Smooth muscle cell (in vitro differentiated cells): ENCODE data around the gene PLGRKT. TPM values are rescaled to one million over a fixed set of nuclear protein-coding genes. Genes with fewer than 3 reads are reported as not detected.

ENCODE experiments used
- DNase-seq: peaks from one replicate; lab custom pipeline; 2025; ENCODE audit not compliant: unreplicated experiment; lab: John Stamatoyannopoulos, UW
- H2AFZ ChIP-seq: fragments of 200-600 bp; sonication (generic); 2 replicates; pipeline ENCODE4 v1.6.0; 2016; ENCODE audit warnings: antibody characterized with exemption, low read depth, mild to moderate bottlenecking
- H3F3A ChIP-seq: fragments of 200-600 bp; sonication (generic); 2 replicates; pipeline ENCODE4 v1.6.0; 2017; ENCODE audit warnings: antibody characterized with exemption, low read depth
- H3K27ac ChIP-seq: fragments of 200-600 bp; sonication (generic); 2 replicates; pipeline ENCODE4 v1.5.1; 2016; ENCODE audit warnings: low read depth, mild to moderate bottlenecking
- H3K27me3 ChIP-seq: fragments of 200-600 bp; sonication (generic); 2 replicates; pipeline ENCODE4 v1.6.1; 2016; ENCODE audit warnings: low read depth, mild to moderate bottlenecking
- H3K36me3 ChIP-seq: fragments of 200-600 bp; sonication (generic); 2 replicates; pipeline ENCODE4 v1.5.1; 2016; ENCODE audit warnings: low read depth
- H3K4me1 ChIP-seq: fragments of 200-600 bp; sonication (generic); 2 replicates; pipeline ENCODE4 v1.5.1; 2016; ENCODE audit warnings: low read depth
- H3K4me2 ChIP-seq: fragments of 200-600 bp; sonication (generic); 2 replicates; pipeline ENCODE4 v1.6.0; 2016; ENCODE audit warnings: mild to moderate bottlenecking
- H3K4me3 ChIP-seq: fragments of 200-600 bp; sonication (generic); 2 replicates; pipeline ENCODE4 v1.5.1; 2016; ENCODE audit warnings: mild to moderate bottlenecking
- H3K79me2 ChIP-seq: fragments of 200-600 bp; sonication (generic); 2 replicates; pipeline ENCODE4 v1.6.0; 2016; ENCODE audit warnings: low read depth, mild to moderate bottlenecking
- H3K9ac ChIP-seq: fragments of 200-600 bp; sonication (generic); 2 replicates; pipeline ENCODE4 v1.6.0; 2016; ENCODE audit warnings: low read depth
- H3K9me3 ChIP-seq: fragments of 200-600 bp; sonication (generic); replicated peaks from 2 replicates; pipeline ENCODE4 v1.5.1; 2016; ENCODE audit warnings: low read depth
- H4K20me1 ChIP-seq: fragments of 200-600 bp; sonication (generic); 2 replicates; pipeline ENCODE4 v1.6.0; 2016; ENCODE audit warnings: low read depth
- WGBS: methylation state at CpG from one replicate; pipeline ENCODE4 v1.1.7; 2016; ENCODE audit warnings: low lambda C conversion rate; 5-methylcytosine and 5-hydroxymethylcytosine counted together
- polyA plus RNA-seq: library from polyadenylated mRNA; unstranded; fragments of >200 nt; fragmentation: Nextera tagmentation; extraction: Ambion mirVana; gene quantifications from 2 replicates; pipeline ENCODE4 v1.2.1, GENCODE V29; 2016
- total RNA-seq: library from RNA; depleted of rRNA; stranded (reverse); fragments of >200 nt; gene quantifications from 2 replicates; pipeline ENCODE4 v1.2.3, GENCODE V29; 2014
- TF ChIP-seq, protein P1 (sequence below): fragments of 200-600 bp; sonication (generic); IDR thresholded peaks from 2 replicates; pipeline ENCODE4 v1.5.1; 2017; ENCODE audit warnings: borderline replicate concordance, mild to moderate bottlenecking, antibody characterized with exemption; ENCODE audit not compliant: insufficient read depth, poor library complexity, severe bottlenecking

Gene PLGRKT
- total and polyA plus RNA-seq, 2 experiments from 2014 or later: 39.8 to 40.1 TPM

DNA sequence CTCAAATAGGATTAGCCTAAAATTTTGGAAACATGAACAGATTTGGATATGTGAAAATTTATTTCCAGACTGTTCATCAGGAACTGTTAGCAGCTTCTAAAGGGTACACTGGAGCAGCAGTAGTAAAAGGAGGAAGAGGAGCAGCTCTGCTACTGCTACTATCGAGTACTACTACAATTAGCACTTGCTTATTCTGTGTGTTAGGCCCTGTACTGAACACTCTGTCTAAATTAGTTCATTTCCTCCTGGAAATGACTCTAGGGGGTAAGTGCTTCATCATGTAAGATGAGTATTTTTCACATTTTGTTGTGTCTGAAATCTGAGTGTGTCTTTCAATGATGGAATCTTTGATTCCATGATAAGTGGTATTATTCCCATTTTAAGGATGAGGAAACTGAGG is 22.4 kb upstream of the PLGRKT start:
- WGBS: 96% methylated on average over 1 of the region's 1 CpG
- H3K4me1 ChIP-seq: no peaks in the 10 kb centered on the region

DNA sequence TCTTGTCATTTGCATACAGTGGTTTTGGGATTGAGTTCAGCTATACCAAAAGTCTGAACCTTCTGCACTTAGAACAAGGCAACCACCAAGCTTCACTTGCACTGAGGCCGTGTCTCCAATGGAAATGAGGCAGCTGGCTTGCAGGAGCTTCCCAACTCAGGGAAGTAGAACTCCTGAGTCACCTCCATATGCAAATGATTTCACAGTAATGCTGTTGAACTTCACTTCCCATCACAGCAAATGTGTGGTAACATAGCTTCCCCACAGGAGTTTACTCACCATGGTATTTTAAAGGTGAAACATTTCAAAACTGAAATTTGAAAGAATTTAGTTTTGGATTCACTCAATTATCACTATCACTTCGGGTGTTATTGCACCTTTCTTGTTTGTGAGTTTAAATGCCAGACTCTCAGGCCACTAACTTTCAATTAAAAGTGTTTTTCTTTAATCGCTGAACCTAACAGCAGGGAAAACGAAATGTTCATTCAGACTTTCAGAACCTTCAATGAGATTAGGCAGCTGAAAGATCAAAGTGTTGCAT is 21.6 kb upstream of the PLGRKT start:
- H3K9me3 ChIP-seq: no peaks in the 10 kb centered on the region
- no peak overlapping the region for H3K9ac ChIP-seq
- no peak overlapping the region for H2AFZ ChIP-seq
- H3K27me3 ChIP-seq: no peaks in the 10 kb centered on the region
- DNase-seq: no peak
- TF ChIP-seq, protein P1, sequence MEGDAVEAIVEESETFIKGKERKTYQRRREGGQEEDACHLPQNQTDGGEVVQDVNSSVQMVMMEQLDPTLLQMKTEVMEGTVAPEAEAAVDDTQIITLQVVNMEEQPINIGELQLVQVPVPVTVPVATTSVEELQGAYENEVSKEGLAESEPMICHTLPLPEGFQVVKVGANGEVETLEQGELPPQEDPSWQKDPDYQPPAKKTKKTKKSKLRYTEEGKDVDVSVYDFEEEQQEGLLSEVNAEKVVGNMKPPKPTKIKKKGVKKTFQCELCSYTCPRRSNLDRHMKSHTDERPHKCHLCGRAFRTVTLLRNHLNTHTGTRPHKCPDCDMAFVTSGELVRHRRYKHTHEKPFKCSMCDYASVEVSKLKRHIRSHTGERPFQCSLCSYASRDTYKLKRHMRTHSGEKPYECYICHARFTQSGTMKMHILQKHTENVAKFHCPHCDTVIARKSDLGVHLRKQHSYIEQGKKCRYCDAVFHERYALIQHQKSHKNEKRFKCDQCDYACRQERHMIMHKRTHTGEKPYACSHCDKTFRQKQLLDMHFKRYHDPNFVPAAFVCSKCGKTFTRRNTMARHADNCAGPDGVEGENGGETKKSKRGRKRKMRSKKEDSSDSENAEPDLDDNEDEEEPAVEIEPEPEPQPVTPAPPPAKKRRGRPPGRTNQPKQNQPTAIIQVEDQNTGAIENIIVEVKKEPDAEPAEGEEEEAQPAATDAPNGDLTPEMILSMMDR: no peak
- no peaks in the 10 kb centered on the region for H3K36me3 ChIP-seq
- no peak overlapping the region for H3K4me2 ChIP-seq
- no peaks in the 10 kb centered on the region for H3F3A ChIP-seq
- H3K4me3 ChIP-seq: no peak overlapping the region
- no peak overlapping the region for H3K27ac ChIP-seq
- H3K79me2 ChIP-seq: no peaks in the 10 kb centered on the region
- H3K4me1 ChIP-seq: no peaks in the 10 kb centered on the region
- no peaks in the 10 kb centered on the region for H4K20me1 ChIP-seq
- WGBS: 84% methylated on average over 4 of the region's 4 CpGs

More for the DNA sequence above, 22.4 kb upstream of the PLGRKT start:
- TF ChIP-seq, protein P1: no peak
- no peak overlapping the region for H3K27ac ChIP-seq
- no peak overlapping the region for H3K4me2 ChIP-seq
- H3K9me3 ChIP-seq: no peaks in the 10 kb centered on the region
- H2AFZ ChIP-seq: no peak overlapping the region
- H3K36me3 ChIP-seq: no peaks in the 10 kb centered on the region
- H3F3A ChIP-seq: no peaks in the 10 kb centered on the region
- DNase-seq: no peak
- H4K20me1 ChIP-seq: no peaks in the 10 kb centered on the region
- H3K4me3 ChIP-seq: no peak overlapping the region
- no peaks in the 10 kb centered on the region for H3K27me3 ChIP-seq
- no peak overlapping the region for H3K9ac ChIP-seq
- H3K79me2 ChIP-seq: no peaks in the 10 kb centered on the region

DNA sequence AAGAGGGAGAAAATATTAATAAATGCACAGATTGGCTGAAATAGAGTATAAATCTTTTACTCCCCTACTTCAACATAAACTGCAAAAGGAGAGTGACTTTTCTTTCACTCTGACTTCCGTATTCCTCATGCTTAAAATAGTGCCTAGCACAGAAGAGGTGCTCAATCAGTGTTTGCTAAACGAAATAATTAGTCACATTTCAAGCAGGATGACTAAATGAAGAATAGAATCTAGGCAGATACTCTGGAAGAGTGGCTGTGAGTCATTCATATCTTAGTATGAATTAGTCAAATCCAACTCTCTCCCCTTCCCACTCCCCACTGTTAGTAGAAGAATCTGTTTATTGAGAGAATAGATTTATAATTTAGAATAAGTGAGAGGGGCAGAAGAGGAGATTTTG is 17.5 kb upstream of the PLGRKT start:
- no peaks in the 10 kb centered on the region for H3K79me2 ChIP-seq
- no peak for DNase-seq
- H3K4me3 ChIP-seq: no peak overlapping the region
- TF ChIP-seq, protein P1: no peak
- H3F3A ChIP-seq: no peaks in the 10 kb centered on the region
- H3K4me1 ChIP-seq: no peaks in the 10 kb centered on the region
- WGBS: 44% methylated on average over 2 of the region's 2 CpGs
- H3K4me2 ChIP-seq: no peak overlapping the region
- no peak overlapping the region for H2AFZ ChIP-seq
- no peak overlapping the region for H3K9ac ChIP-seq
- H3K27me3 ChIP-seq: no peaks in the 10 kb centered on the region
- no peaks in the 10 kb centered on the region for H3K9me3 ChIP-seq
- peak overlapping the region; percentile 9 for H3K27ac ChIP-seq
- H3K36me3 ChIP-seq: no peaks in the 10 kb centered on the region
- no peaks in the 10 kb centered on the region for H4K20me1 ChIP-seq

DNA sequence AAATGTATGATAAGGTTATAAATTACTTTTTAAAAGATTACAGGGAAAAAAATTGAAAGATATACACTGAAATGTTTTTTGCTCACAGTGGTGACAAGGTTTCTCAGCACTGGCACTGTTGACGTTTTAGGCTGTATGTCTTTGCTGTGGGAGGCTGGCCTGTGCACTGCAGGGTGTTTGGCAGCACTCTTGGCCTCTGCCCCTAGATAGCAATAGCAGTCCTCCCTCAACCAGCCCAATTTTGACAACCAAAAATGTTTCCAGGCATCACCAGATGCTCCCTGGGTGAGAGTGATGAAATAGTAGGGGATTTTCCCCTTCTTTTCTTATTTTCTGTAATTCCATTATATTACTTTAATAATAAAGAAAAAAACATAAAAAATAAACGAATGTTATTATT is 15.9 kb upstream of the PLGRKT start:
- Histone ChIP-seq H3K9ac (no peak overlapping the region), H3K4me2 (no peak overlapping the region), H3K79me2 (no peaks in the 10 kb centered on the region), H3K9me3 (no peaks in the 10 kb centered on the region), H3F3A (no peaks in the 10 kb centered on the region), H4K20me1 (no peaks in the 10 kb centered on the region), H2AFZ (no peak overlapping the region), H3K4me1 (peaks cover 4% of the 10 kb centered on the region), H3K27ac (no peak overlapping the region), H3K36me3 (no peaks in the 10 kb centered on the region), H3K27me3 (no peaks in the 10 kb centered on the region), H3K4me3 (no peak overlapping the region)
- TF ChIP-seq, protein P1: no peak
- DNase-seq: no peak
- WGBS: 58% methylated on average over 2 of the region's 2 CpGs
